Body of pancreas (tissue), 4 donors: Measurements from ENCODE around the gene PLA2R1.

Experiments used
- POLR2A ChIP-seq, 3 donors: fragments of 450-650 bp; IDR thresholded peaks; one replicate each; pipeline ENCODE4 v1.6.1; 2016; ENCODE audit warnings: antibody characterized with exemption in 3 of 3, mild to moderate bottlenecking in 2 of 3
- TF ChIP-seq, protein P1 (sequence below), 7 experiments: fragments of 450-650 bp in 4 of 7; fragments of 200-600 bp in 3 of 7; sonication (generic) in 3 of 7; IDR thresholded peaks; one replicate each; pipeline ENCODE4 v1.5.1; 2016 to 2019; ENCODE audit warnings: antibody characterized with exemption in 7 of 7

DNA sequence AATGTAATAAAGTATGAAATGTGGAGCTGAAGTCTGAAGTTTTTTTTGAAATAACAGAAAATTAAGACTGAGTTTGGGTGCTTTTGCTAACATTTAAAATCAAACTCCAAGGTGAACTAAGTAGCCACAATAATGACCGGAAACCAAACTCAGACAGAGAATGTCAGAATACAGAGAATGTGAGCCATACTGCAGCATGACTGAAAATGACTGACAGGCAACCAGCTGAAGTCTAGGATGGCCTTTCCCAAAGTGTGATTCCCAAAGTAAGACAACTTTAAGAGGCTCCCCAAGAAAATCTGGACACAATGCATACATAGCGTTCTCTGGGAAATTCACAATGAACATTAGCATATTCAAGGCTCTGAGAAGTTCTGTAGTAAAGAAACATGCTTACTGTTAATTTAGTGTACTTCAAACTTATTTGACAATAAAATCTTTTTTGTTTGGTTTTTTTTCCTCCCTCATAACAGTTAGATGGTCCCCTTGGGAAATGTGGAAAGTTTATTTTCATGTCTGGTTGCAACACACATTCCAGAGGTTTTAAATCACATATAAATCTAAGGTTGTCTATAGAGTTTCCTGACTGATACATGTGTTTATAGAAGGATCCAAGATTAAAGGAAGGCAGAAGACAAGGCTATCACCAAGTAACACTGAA is 28.6 kb downstream of the PLA2R1 start:
- TF ChIP-seq, protein P1, sequence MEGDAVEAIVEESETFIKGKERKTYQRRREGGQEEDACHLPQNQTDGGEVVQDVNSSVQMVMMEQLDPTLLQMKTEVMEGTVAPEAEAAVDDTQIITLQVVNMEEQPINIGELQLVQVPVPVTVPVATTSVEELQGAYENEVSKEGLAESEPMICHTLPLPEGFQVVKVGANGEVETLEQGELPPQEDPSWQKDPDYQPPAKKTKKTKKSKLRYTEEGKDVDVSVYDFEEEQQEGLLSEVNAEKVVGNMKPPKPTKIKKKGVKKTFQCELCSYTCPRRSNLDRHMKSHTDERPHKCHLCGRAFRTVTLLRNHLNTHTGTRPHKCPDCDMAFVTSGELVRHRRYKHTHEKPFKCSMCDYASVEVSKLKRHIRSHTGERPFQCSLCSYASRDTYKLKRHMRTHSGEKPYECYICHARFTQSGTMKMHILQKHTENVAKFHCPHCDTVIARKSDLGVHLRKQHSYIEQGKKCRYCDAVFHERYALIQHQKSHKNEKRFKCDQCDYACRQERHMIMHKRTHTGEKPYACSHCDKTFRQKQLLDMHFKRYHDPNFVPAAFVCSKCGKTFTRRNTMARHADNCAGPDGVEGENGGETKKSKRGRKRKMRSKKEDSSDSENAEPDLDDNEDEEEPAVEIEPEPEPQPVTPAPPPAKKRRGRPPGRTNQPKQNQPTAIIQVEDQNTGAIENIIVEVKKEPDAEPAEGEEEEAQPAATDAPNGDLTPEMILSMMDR (IDR thresholded peaks at IDR 0.05) = no peak
- no peak for TF ChIP-seq POLR2A (IDR thresholded peaks at IDR 0.05)
